ENCODE data around the gene TK1. TPM values are rescaled to one million over a fixed set of nuclear protein-coding genes. Genes with fewer than 3 reads are reported as not detected.

The TK1 gene
- total RNA-seq, 2 experiments from 2014 or later, result 121 to 136 TPM

DNA sequence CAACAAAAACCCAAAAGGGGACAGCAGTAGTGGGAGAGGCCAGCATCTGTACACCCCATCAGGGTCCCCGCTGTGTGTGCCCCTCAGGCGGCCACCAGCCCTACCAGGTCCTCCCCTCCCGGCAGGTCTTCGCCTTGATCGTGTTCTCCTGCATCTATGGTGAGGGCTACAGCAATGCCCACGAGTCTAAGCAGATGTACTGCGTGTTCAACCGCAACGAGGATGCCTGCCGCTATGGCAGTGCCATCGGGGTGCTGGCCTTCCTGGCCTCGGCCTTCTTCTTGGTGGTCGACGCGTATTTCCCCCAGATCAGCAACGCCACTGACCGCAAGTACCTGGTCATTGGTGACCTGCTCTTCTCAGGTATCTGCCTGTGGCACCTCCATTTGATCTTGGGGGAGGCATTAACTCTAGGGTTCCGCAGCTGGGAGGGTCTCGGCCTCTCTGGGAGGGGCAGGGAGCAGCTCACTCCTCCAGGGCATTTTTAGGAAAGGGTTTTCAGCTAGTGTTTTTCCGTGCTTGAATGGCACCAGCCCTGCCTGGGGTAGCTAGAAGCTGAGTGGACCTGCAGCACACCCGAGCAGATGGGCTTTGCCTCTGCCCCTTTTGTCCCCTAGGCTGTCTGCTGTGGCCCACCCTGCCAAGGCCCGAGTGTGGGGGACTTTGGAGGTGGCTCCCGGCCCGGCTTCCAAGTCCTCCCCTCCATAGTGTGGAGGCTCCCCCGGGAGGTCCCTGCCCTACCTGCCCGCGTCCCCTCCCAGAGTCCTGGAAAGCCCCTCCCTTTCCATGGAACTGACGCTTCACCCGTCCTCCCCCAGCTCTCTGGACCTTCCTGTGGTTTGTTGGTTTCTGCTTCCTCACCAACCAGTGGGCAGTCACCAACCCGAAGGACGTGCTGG, 15.9 kb downstream of the TK1 start:
- CTCF ChIA-PET, result interaction anchor here (0.5 to 0.6 kb wide), 2 partner anchors 11 to 86 kb away, joined by 3 read pairs; no protein-coding TSS in a partner anchor
- H3K36me3 Mint-ChIP-seq (ENCODE audit: low read depth), result peaks cover 29% of the 10 kb centered on the region

DNA sequence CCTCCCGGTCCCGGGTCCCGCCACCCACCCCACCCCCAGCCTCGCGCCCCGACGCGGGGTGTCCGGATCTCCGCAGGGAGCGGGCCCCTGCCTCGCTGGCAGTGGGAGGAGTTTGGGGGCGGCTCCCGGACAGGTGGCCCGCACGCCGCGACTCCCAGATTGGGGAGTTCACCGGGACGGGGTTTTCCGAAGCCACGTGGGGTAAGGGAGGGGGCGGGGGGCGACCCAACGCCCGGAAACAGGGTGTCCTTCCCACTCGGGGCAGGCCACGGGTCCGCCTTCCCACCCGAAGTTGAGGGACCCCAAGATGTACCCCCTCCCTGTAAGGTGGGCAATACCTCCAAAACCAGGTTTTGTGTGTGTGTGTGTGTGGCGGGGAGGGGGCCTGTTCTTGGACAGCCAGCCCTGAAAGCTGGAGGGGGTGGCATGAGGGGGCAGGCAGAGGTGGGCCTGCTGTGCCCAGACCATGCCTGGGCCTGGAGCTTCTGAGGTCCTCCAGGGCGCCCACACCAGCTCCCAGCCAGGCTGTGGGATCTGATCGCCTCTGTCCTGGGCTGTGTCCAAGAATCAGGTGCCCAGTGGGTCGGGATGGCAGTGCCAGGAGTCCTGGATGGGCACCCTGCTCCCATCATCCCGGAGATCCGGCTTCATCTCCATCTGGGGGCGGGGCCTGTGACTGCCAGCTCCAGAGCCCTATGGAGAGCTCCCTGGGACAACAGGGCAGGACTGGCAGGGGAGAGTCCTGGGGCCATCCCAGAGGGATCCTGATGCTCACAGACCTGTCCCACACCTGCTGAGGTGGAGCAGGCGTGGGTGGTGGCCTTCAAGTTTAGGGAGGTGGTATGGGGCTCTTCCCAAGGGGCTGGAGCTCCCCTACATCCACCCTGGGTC, 17.7 kb downstream of the TK1 start:
- POLR2A ChIA-PET, result no interaction called here
- peaks cover 42% of the 10 kb centered on the region for H3K4me1 Mint-ChIP-seq

More for the DNA sequence above, 15.9 kb downstream of the TK1 start:
- H3K27ac Mint-ChIP-seq, result peak overlapping the region; percentile 32
- H3K4me1 Mint-ChIP-seq, result peaks cover 54% of the 10 kb centered on the region
- POLR2A ChIA-PET, result no interaction called here
- no peaks in the 10 kb centered on the region for H3K27me3 Mint-ChIP-seq
- H3K4me3 Mint-ChIP-seq, result peak overlapping the region; percentile 6
- no peak for DNase-seq
- H3K9me3 Mint-ChIP-seq, result no peaks in the 10 kb centered on the region

DNA sequence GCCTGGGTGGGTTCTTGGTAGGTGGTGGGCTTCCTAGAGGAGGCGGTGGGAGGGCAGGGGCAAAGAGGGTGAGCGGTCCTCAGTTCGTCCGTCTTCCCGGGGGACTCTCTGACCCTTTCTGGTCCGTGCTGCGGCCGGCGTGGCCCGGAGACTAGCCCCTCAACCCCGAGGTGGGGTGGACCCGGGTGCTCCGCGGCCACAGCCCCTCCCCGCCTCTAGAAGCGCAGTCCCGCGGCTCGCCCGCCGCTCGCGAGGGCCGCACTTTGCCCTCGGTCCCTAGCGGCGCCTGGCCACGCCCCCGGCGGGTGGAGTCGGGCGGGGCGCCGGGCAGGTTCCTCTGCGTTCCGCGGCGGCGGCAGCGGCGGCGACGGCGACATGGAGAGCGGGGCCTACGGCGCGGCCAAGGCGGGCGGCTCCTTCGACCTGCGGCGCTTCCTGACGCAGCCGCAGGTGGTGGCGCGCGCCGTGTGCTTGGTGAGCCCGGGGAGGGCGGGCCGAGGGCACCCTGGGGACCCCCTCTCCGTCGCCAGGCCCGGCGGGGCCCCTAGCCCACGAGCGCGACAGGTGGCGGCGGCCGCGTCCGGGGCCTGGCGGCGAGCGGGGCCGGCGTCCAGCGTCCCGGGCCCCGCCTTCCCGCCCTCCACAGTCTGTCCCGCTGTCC, 18.5 kb downstream of the TK1 start, which contains the start of gene SYNGR2:
Gene SYNGR2 (plus strand): TSS at position 340 of the 661 bp plus-strand sequence. CDS start 36 bp downstream, at position 376.
- H3K4me3 Mint-ChIP-seq, result peak within 1 kb of the TSS; percentile 69
- peak within 1 kb of the TSS; percentile 36 for H3K27ac Mint-ChIP-seq
- DNase-seq, result peak; percentile 88
- ChIA-PET POLR2A (no interaction called here), CTCF (interaction anchor here (1.4 kb wide), 1 partner anchor 34 kb away, joined by 3 read pairs; no protein-coding TSS in a partner anchor)
- H3K36me3 Mint-ChIP-seq (ENCODE audit: low read depth), result peaks cover 11% of the 10 kb centered on the region
- peaks cover 34% of the 10 kb centered on the region for H3K4me1 Mint-ChIP-seq
- no peaks in the 10 kb centered on the region for H3K27me3 Mint-ChIP-seq
- H3K9me3 Mint-ChIP-seq, result no peaks in the 10 kb centered on the region

More for the DNA sequence above, 17.7 kb downstream of the TK1 start:
- DNase-seq, result peak; percentile 49
- CTCF ChIA-PET, result interaction anchor here (0.6 to 1.4 kb wide), 5 partner anchors 10 to 606 kb away, joined by 3 read pairs; no protein-coding TSS in a partner anchor
- no peaks in the 10 kb centered on the region for H3K9me3 Mint-ChIP-seq
- peak overlapping the region; percentile 69 for H3K4me3 Mint-ChIP-seq
- peaks cover 19% of the 10 kb centered on the region for H3K36me3 Mint-ChIP-seq (ENCODE audit: low read depth)
- no peaks in the 10 kb centered on the region for H3K27me3 Mint-ChIP-seq
- H3K27ac Mint-ChIP-seq, result peak overlapping the region; percentile 31

DNA sequence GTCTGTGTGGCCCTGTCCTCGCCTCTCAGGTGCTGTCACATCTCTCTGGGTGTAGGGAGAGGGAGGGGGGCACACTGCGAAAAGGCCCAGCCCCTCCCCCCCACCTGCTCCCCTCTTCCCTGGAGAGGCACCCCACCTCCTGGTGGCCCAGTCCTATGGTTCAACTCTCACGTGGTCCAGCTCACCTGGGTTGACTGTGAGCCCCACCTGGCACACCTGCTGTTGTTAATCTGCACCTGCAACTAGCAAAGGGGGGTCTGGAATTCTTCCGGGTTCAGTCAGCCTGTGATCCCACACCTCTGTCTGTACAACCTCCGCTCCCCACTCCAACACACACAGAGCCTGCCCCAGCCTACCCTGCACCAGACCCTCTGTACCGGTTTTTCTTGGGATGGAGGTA, 20.4 kb downstream of the TK1 start:
- no peak overlapping the region for H3K4me3 Mint-ChIP-seq
- no peaks in the 10 kb centered on the region for H3K9me3 Mint-ChIP-seq
- CTCF ChIA-PET, result interaction anchor here (0.8 kb wide), 1 partner anchor 10 kb away, joined by 3 read pairs; no protein-coding TSS in a partner anchor
- no peak for DNase-seq
- H3K4me1 Mint-ChIP-seq, result peaks cover 16% of the 10 kb centered on the region
- POLR2A ChIA-PET, result no interaction called here
- H3K27ac Mint-ChIP-seq, result no peak overlapping the region
- no peaks in the 10 kb centered on the region for H3K27me3 Mint-ChIP-seq
- peaks cover 2% of the 10 kb centered on the region for H3K36me3 Mint-ChIP-seq (ENCODE audit: low read depth)

DNA sequence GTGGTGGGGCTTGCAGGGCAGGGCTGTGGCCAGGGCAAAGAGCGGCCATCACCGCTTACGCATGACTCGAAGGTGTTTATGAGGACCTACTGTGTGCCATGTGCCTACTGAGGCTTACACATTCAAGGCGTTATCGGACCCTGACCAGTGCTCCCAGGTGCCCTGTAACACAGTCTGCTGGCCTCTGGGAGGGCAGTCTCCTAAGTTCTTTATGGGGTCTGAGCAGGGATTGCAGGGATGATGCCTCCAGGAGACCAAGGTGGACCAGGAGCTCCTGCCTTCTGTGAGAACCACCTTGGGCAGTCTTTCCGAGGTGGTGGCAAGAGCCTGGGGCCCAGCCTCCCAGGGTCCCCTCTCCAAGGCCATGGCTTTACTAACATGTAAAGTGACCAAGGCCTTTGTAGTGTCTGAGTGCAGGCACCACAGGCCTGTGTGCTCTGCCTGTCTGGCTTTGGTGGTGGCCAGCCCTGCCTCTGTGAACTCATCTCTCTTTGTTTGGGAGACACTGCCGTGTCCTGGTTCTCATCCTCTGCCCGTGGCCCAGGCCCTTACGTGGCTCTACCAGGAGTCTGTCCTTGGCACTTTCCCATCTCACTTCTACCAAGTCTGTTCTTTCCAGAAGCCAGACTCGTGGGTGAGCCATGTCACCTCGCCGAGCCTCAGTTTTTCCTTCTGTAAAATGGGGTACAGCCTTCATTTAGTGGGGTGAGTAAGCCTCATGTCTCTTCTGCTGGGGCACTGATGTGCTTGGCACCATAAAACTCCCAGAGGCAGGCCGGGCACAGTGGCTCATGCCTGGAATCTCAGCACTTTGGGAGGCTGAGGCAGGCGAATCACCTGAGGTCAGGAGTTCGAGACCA, 21.9 kb downstream of the TK1 start:
- no peak overlapping the region for H3K4me3 Mint-ChIP-seq
- H3K27me3 Mint-ChIP-seq, result no peaks in the 10 kb centered on the region
- no peak overlapping the region for H3K27ac Mint-ChIP-seq
- no peak for DNase-seq
- CTCF ChIA-PET, result interaction anchor here (1.5 to 1.9 kb wide), 2 partner anchors 20 to 27 kb away, joined by 4 to 5 read pairs; no protein-coding TSS in a partner anchor
- H3K36me3 Mint-ChIP-seq (ENCODE audit: low read depth), result no peaks in the 10 kb centered on the region
- POLR2A ChIA-PET, result no interaction called here
- peaks cover 8% of the 10 kb centered on the region for H3K4me1 Mint-ChIP-seq
- no peaks in the 10 kb centered on the region for H3K9me3 Mint-ChIP-seq

DNA sequence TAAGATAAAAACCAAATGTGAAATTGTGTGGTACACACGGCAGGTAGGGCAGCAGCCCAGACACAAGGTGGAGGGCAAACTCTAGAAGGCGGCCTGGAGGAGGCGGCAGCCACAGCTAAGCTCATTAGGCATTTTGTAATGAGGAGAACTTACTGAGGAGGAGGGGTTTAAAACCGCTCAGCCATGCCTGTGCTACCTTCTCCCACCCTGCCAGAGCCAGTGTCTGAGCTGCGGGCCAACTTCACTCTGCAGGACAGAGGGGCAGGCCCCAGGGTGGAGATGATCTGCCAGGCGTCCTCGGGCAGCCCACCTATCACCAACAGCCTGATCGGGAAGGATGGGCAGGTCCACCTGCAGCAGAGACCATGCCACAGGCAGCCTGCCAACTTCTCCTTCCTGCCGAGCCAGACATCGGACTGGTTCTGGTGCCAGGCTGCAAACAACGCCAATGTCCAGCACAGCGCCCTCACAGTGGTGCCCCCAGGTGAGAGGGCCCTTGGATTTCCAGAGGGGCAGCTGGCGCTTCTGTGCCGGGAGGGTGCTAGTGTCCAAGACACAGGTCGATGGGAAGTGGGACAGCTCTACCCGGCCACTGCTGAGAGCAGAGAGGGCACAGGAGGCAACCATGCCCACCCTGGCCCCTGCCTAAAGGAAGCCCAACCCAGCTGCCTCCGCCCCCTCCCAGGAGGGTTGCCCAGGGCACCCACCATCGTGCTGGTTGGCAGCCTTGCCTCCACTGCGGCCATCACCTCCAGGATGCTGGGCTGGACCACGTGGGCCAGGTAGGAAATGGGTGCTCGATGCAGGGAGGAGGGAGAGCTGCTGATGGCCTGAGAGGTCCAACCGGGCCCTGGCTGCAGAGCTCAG, 22.7 kb downstream of the TK1 start:
- H3K4me3 Mint-ChIP-seq, result no peak overlapping the region
- H3K36me3 Mint-ChIP-seq (ENCODE audit: low read depth), result no peaks in the 10 kb centered on the region
- ChIA-PET POLR2A (no interaction called here), CTCF (interaction anchor here (1.0 to 1.9 kb wide), 3 partner anchors 19 to 30 kb away, joined by 3 to 5 read pairs (median 4); no protein-coding TSS in a partner anchor)
- peaks cover 10% of the 10 kb centered on the region for H3K4me1 Mint-ChIP-seq
- DNase-seq, result no peak
- no peak overlapping the region for H3K27ac Mint-ChIP-seq
- no peaks in the 10 kb centered on the region for H3K27me3 Mint-ChIP-seq
- no peaks in the 10 kb centered on the region for H3K9me3 Mint-ChIP-seq

DNA sequence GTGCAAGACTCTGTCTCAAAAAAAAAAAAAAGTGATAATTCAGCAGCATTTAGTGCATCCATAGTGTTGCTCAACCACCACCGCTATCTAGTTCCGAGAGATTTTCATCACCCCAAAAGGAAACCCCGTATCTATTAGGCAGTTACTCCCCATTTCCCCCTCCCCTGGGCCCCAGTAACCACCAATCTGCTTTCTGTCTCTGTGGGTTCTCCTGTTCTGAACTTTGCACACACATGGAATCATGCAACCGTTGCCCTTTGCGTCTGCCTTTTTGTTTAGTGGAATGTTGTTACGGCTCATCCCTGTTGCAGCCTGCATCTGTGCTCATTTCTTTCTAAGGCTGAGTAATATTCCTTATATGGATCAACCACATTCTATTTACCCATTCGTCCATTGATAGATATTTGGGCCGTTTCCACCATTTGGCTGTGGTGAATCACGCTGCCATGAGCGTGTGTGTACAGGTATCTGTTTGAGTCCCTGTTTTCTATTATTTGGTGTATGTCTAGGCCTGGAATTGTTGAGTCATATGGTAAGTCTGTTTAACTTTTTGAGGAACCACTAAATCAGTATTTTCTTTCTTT, 27.2 kb downstream of the TK1 start:
- Mint-ChIP-seq H3K27me3 (no peaks in the 10 kb centered on the region), H3K9me3 (no peaks in the 10 kb centered on the region), H3K4me1 (peaks cover 9% of the 10 kb centered on the region), H3K4me3 (no peak overlapping the region), H3K27ac (no peak overlapping the region), H3K36me3 (ENCODE audit: low read depth) (no peaks in the 10 kb centered on the region)
- DNase-seq, result no peak
- POLR2A ChIA-PET, result no interaction called here
- CTCF ChIA-PET, result interaction anchor here (0.7 kb wide), 2 partner anchors 10 to 32 kb away, joined by 3 read pairs; no protein-coding TSS in a partner anchor

DNA sequence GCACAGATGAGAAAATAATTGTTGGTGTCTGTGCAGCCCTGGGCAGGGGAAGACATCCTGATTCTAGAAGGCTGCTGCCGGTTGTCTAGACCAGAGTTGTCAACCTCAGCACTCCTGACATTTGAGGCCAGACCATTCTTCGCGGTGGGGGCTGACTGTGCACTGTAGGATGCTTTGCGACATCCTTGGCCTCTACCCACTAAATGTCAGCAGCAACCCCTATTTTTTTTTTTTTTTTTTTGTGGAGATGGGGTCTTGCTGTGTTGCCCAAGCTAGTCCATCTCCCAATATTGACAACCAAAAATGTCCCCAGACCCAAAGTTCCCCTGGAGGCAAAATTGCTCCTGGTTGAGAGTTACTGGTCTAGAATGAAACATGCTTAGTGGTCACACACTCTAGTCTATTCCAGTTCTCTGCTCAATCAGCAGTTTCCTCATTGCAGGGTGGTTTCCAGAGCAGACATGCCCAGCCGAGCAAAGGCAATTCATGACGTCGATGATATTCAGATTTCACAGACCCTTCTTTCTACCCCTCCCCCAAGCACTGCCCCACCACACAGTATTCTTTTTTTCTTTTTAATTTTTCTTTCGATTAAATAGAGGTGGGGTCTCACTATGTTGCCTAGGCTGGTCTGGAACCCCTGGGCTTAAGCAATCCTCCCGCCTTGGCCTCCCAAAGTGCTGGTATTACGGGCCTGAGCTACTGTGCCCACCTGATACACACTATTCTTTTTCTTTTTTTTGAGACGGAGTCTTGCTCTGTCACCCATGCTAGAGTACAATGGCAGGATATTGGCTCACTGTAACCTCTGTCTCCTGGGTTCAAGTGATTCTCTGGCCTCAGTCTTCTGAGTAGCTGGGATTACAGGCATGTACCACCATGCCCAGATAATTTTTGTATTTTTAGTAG, 31.7 kb downstream of the TK1 start:
- Mint-ChIP-seq H3K4me3 (no peak overlapping the region), H3K36me3 (ENCODE audit: low read depth) (no peaks in the 10 kb centered on the region), H3K4me1 (peaks cover 9% of the 10 kb centered on the region), H3K9me3 (no peaks in the 10 kb centered on the region), H3K27me3 (no peaks in the 10 kb centered on the region), H3K27ac (peak overlapping the region; percentile 64)
- ChIA-PET CTCF (interaction anchor here (1.0 kb wide), 1 partner anchor 18 kb away, joined by 3 read pairs; no protein-coding TSS in a partner anchor), POLR2A (no interaction called here)
- no peak for DNase-seq

DNA sequence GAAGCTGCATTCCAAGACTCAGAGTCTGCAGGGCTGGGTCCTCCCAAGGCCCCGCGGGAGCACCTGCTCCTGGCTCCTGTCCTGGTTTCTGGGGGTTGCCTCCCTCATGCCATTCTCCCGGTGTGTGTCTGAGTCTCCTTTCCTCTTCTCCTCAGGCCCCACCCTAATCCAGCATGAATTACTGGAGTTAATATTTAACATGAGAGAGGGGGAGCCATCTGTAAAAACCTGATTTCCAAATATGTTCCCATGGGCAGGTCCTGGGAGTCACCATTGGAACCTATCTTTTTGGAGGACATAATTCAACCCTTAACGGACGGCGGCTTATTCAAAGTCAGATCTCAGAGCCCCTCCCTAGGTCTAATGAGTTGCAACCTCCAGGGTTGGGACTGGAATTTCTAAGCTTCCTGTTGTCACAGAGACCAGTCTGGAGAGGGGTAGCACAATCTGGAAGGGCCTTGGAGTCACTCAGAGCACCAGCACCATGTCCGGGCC, 35.3 kb downstream of the TK1 start:
- ChIA-PET POLR2A (no interaction called here), CTCF (interaction anchor here (1.4 kb wide), 1 partner anchor 9 kb away, joined by 5 read pairs; no protein-coding TSS in a partner anchor)
- H3K27ac Mint-ChIP-seq, result no peak overlapping the region
- H3K27me3 Mint-ChIP-seq, result no peaks in the 10 kb centered on the region
- H3K36me3 Mint-ChIP-seq (ENCODE audit: low read depth), result no peaks in the 10 kb centered on the region
- no peak overlapping the region for H3K4me3 Mint-ChIP-seq
- DNase-seq, result no peak
- peaks cover 12% of the 10 kb centered on the region for H3K4me1 Mint-ChIP-seq
- no peaks in the 10 kb centered on the region for H3K9me3 Mint-ChIP-seq

All from activated CD4-positive, alpha-beta T cell treated with anti-CD3 and anti-CD28 coated beads, Interleukin-2, amount 10 ng/mL, durations not matched to agents 7 days and 5 days (primary cell).